ENCODE measurements around the gene TMPRSS9. TPM values are rescaled to one million over a fixed set of nuclear protein-coding genes. Genes with fewer than 3 reads are reported as not detected.
"Not testable (repeated sequence)": the region's sequence is repeated elsewhere in the genome, so short reads cannot be mapped to it uniquely, and the experiment has no call there.

TMPRSS9 gene
- total RNA-seq, 1 donor from 2014 or later: not detected

- no peak for DNase-seq (ENCODE audit: extremely low read depth, low read depth, low spot score)
These were observed 27.6 kb downstream of the TMPRSS9 start for GRCh38 chr19:2387367-2388288.

DNA sequence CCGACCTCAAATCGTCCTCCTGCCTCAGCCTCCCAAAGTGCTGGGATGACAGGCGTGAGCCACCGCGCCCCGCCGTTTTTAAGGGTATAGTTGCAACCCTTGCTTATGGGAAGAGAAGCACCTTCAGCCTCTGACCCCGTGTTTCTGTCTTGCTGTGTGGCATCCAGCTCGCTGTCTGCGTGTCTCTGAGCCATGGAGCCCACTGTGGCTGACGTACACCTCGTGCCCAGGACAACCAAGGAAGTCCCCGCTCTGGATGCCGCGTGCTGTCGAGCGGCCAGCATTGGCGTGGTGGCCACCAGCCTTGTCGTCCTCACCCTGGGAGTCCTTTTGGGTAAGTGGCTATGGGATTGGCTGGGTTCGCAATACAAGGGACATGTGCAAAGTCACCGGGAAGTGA is 29.5 kb downstream of the TMPRSS9 start:
- DNase-seq (ENCODE audit: extremely low read depth, low read depth, low spot score): no peak

GRCh38 chr19:2391118-2391725 is 31.2 kb downstream of the TMPRSS9 start:
- DNase-seq (ENCODE audit: extremely low read depth, low read depth, low spot score): peak; percentile 37

DNA sequence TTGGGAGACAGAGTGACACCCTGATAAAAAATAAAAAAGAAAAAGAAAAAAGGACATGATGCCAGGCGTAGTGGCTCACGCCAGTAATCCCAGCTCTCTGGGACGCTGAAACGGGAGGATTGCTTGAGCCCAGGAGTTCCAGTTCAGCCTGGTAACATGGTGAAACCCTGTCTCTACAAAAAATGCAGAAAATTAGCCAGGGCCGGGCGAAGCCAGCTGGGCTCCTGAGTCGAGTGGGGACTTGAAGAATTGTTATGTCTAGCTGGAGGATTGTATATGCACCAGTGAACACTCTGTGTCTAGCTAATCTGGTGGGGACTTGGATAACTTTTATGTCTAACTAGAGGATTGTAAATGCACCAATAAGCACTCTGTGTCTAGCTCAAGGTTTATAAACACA is 32.3 kb downstream of the TMPRSS9 start:
- no peak for DNase-seq (ENCODE audit: extremely low read depth, low read depth, low spot score)

- DNase-seq (ENCODE audit: extremely low read depth, low read depth, low spot score): not testable (repeated sequence)
These were observed 32.8 kb downstream of the TMPRSS9 start for GRCh38 chr19:2392899-2393298.

- DNase-seq (ENCODE audit: extremely low read depth, low read depth, low spot score): no peak
These were observed 34.0 kb downstream of the TMPRSS9 start for GRCh38 chr19:2394054-2394441.

DNA sequence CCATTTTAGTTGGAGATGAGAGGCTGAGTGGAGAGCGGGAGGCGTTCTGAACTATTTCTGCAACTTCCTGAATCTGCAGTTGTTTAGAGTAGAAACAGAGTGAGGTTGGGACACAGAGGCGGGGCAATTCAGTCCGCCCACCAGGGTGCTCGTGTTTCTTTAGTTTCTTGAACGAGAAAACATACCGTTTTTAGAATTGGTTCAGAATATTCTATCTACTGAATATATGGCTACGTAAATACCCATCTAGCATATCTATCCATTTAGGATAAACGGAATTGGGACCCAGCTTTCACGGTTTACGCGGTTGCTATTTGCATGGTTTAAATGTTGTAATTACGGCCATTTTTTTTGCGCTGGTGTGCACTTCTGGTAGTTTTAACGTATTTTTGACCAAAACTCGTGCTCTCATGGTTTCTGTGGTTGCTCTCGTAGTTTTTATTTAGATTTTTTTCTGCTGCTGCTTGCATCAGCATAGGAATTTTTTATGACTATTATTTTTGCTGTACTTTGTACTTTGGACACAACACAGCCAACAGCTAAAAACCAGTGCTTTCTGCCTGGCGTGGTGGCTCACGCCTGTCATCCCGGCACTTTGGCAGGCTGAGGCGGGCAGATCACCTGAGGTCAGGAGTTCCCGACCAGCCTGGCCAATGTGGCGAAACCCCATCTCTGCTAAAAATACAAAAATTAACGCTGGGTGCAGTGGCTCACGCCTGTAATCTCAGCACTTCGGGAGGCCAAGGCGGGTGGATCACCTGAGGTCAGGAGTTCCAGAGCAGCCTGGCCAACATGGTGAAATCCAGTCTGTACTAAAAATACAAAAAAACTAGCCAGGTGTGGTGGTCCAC is 34.6 kb downstream of the TMPRSS9 start:
- no peak for DNase-seq (ENCODE audit: extremely low read depth, low read depth, low spot score)

DNA sequence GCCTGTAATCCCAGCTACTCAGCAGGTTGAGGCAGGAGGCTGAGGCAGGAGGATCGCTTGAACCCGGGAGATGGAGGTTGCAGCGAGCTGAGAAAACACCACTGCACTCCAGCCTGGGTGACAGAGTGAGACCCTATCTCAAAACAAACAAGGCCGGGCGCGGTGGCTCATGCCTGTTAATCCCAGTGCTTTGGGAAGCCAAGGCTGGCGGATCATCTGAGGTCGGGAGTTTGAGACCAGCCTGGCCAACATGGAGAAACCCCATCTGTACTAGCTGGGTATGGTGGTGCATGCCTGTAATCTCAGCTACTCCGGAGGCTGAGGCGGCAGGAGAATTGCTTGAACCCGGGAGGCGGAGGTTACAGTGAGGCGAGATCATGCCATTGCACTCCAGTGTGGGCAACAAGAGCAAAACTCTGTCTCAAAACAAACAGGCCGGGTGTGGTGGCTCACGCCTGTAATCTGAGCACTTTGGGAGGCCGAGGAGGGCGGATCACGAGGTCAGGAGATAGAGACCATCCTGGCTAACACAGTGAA is 35.3 kb downstream of the TMPRSS9 start:
- DNase-seq (ENCODE audit: extremely low read depth, low read depth, low spot score): not testable (repeated sequence)

DNA sequence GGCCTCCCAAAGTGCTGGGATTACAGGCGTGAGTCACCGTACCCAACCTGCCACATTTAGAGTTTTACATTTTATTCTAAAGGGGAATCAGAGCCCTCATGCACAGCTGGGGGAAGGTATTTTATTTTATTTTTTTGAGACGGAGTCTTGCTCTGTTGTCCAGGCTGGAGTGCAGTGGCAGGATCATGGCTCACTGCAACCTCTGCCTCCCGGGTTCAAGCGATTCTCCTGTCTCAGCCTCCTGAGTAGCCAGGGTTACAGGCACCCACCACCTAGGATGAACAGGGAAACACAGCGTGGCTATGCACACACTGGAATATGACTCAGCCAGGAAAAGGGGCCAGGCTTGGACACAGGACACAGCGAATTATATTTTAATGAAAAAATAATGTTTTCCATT is 37.1 kb downstream of the TMPRSS9 start:
- DNase-seq (ENCODE audit: extremely low read depth, low read depth, low spot score): not testable (repeated sequence)

DNA sequence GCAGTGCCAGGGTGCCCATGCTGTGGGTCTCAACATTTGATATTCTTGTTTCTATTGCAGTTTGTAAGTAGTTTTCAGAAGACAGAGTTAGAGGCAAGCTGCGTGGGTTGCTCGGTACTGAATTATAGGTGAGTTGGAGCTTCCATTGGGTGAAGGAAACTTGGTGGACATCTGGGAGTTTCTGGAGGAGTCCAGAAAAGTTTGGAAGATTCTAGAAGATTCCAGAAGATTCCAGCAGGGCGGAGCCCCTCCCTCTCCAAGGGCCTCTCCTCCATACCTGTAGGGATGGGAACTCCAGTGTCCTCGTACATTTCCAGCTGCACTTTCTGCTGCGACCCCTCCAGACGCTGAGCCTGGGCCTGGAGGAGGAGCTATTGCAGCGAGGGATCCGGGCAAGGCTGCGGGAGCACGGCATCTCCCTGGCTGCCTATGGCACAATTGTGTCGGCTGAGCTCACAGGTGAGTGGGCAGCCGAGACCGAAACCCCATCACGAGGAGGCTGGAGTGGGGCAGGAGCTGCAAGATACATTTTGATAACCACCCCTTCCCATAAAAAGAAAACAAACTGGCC is 38.8 kb downstream of the TMPRSS9 start:
- DNase-seq (ENCODE audit: extremely low read depth, low read depth, low spot score): no peak

GRCh38 chr19:2399582-2399981 is 39.5 kb downstream of the TMPRSS9 start:
- DNase-seq (ENCODE audit: extremely low read depth, low read depth, low spot score): no peak

- DNase-seq (ENCODE audit: extremely low read depth, low read depth, low spot score): no peak
These were observed 48.2 kb downstream of the TMPRSS9 start for GRCh38 chr19:2408247-2408646.

DNA sequence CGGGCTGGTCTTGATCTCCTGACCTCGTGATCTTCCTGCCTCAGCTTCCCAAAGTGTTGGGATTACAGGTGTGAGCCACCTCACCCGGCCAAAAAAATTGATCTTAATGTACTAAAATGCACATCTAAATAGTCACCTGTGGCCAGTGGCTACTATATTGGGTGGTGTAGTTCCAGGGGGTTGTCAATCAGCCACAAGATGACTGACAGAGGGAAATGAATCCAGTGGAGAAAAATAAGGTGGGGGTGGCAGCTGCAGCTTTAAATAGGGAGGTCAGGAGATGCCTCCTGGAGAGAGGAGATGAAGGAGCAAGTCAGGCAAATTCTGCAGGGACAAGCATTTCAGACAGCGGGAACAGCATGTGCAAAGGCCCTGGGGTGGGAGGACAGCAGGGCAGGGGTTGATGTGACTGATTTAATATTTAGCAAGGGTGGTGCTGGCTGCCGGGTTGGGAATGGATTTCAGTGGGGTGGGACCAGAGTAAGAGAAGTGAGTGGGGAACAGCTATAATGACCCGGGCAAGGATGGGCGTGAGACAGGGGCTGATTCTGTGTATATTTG is 49.4 kb downstream of the TMPRSS9 start:
- DNase-seq (ENCODE audit: extremely low read depth, low read depth, low spot score): no peak

DNA sequence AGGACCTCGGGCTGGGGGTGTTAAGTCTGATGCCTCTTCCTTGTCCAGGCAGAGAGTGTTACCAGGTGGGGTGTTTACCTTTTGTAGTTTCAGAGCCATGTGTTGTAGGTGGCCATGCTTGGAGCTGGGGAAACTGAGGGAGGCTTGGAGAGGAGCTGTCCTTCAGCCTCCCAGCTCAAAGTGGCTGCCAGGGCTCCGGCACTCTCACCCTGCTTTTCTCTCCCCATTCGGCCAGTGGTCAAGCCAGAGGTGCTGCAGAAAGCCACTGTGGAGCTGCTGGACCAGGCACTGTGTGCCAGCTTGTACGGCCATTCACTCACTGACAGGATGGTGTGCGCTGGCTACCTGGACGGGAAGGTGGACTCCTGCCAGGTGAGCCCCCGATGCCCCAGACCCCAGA is 50.0 kb downstream of the TMPRSS9 start:
- DNase-seq (ENCODE audit: extremely low read depth, low read depth, low spot score): no peak

- DNase-seq (ENCODE audit: extremely low read depth, low read depth, low spot score): no peak
These were observed 51.6 kb downstream of the TMPRSS9 start for GRCh38 chr19:2411709-2412108.

DNA sequence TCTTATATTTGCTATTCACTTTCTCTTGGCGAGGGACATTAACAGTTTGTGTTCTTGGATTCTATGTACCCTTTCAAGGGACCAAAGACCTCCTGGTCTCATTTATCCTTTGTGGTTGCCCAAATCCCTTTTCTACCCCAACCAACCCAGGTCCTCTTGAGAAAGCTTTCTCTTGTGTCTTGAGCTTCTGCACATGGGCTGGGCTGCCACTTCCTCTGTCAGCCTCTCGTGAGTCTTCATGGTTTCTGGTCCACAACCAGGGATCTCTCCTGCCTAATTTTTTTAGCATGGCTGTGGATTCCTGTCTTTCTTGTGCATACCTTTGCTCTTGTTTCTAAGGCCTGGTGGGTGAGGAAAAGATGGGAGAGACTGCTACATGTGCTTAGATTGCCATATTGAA is 52.4 kb downstream of the TMPRSS9 start:
- no peak for DNase-seq (ENCODE audit: extremely low read depth, low read depth, low spot score)

- DNase-seq (ENCODE audit: extremely low read depth, low read depth, low spot score): no peak
These were observed 53.1 kb downstream of the TMPRSS9 start for GRCh38 chr19:2413159-2413558.

- DNase-seq (ENCODE audit: extremely low read depth, low read depth, low spot score): no peak
These were observed 53.6 kb downstream of the TMPRSS9 start for GRCh38 chr19:2413629-2414028.

DNA sequence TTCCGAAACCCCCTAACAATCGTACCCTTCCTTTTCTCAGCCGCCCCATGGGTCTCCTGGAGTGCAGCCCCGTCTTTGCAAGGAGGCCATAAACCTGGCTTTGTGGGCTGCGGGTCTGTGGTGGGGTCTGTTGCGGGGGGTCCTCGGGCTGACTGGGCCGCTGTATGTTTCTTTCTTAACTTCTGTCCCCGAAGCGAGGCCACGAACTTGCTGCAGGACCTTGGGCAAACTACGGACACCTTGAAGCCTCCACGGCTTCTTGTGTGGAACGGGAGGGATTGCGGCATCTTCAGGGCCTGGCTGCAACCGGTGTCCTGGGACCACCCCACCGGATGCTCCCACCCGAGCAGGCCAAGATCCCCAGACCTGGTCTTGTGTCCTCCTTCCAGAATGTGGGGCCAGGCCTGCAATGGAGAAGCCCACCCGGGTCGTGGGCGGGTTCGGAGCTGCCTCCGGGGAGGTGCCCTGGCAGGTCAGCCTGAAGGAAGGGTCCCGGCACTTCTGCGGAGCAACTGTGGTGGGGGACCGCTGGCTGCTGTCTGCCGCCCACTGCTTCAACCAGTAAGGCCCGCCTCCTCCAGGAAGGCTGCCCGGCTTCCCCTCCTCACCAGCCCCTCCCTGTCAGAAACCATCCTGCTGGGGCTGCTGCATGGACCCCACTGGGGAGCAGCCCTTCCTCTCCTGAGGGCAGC is 55.4 kb downstream of the TMPRSS9 start:
- no peak for DNase-seq (ENCODE audit: extremely low read depth, low read depth, low spot score)

DNA sequence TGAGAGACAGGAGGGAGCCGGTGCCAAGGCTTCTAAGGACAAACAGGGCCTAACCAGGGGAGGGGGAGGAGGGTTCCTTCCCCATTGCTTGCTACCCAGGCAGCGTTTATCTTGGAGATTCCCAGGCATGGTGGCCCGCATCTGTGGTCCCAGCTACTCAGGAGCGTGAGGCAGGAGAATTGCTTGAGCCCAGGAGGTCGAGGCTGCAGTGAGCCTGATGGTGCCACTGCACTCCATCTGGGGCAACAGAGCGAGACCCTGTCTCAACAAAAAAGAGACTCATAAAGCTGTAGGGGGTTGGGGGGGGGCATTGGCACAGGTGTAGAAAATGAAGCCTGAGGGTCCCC is 55.9 kb downstream of the TMPRSS9 start:
- DNase-seq (ENCODE audit: extremely low read depth, low read depth, low spot score): no peak
